Inflammatory macrophage (primary cell): ENCODE measurements around the gene ADD1.
"Not testable (repeated sequence)": the region's sequence is repeated elsewhere in the genome, so short reads cannot be mapped to it uniquely, and the experiment has no call there.

Source experiments
- DNase-seq, 2 donors: peaks; one replicate each; pipeline ENCODE4 v3.0.0-alpha.2; 2020 to 2022

The ADD1 gene

DNA sequence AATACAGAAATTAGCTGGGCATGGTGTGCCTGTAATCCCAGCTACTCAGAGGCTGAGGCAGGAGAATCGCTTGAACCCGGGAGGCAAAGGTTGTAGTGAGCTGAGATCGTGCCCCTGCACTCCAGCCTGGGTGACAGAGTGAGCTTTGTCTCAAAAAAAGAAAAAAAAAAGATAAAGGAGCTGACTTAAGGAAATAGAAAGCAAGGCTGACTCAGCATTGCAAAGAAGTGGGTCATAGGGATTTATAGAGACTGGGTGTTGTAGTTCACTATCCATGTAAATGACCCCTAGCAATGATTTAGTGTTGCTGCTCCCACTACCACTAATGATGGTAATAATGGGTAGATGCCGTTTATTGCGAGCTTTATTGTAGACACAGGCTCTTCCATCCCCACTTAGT is 47.6 kb downstream of the ADD1 start:
- DNase-seq = no peak

DNA sequence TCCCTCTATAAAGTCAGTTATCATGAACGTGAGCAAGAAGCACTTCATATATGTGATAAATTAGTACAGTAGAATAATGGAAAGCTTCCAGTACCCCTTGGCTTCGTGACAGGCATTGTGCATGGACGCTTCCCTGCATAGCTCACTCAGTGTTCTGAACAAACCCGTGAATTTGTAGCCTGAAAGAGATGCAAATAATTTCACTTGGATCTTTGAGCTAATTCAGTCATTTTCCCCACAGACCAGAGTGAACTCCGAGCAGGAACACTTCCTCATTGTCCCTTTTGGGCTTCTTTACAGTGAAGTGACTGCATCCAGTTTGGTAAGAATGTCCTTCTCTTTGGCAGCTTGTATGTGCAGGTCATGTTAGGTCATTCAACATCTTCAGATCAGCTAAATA is 50.1 kb downstream of the ADD1 start:
- peak in 1 of 2 donors; percentile 18 for DNase-seq

- no peak for DNase-seq
Observed at GRCh38 chr4:2898001-2898400, 54.4 kb downstream of the ADD1 start.

DNA sequence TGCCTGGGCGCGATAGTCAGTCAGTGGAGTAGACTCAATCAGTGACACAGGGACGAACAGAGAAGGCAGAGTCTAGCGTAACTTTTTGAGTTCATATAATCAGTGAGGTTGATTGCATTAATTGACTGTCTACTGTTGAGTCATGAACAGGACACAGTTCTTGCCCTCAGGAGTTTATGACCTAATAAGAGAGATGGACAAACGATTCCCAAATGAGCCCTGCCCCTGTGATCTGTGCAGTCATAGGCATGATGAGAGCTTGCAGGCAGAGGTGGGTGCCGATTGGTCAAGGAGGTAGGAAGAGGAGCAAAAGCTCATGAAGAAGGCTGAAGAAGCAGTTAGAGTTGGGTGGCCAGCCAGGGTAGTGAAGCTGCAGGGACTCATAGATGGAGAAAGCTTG is 57.1 kb downstream of the ADD1 start:
- DNase-seq = no peak

DNA sequence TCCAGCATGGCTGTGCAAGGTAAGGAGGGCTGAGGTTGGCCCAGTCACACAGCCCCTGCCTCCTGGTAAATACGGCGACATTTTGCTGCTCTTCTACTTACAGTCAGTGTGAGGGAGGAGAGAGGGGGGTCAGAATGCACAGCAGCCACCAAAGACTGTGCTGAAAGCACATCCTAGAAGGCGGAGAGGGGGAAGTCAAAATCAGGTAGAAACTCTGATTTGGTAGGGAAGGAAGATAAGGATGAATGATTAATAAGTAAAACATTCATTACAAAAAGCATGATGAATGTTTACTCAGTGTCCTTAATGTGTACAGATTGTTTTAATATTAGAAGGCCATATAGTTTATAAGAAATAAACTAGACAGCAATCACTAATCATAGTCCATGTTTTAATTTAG is 57.5 kb downstream of the ADD1 start:
- no peak for DNase-seq

GRCh38 chr4:2902126-2902525 is 58.5 kb downstream of the ADD1 start:
- DNase-seq = no peak

- DNase-seq = no peak
Observed at GRCh38 chr4:2905544-2905943, 61.9 kb downstream of the ADD1 start.

- no peak for DNase-seq
Observed at GRCh38 chr4:2906218-2906617, 62.6 kb downstream of the ADD1 start.

DNA sequence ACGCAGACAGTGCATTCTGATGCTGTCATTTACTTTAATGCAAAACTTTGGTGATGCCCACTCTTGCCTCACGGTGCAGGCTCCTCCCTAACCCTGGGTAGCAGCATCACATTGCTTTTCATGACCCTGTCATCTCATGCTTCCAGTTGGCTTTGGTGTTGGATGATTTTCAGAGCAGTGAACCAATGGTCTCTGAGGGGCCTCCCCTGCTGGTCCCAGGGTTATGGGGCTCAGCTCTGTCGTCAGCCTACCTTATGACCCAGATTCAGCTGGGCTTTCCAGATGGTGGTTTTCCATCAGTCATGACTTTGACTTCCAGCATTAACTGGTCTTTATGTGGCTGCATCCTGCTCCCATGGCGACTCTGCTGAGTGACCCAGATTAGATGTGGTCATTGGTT is 63.6 kb downstream of the ADD1 start:
- no peak for DNase-seq

GRCh38 chr4:2907706-2908293 is 64.2 kb downstream of the ADD1 start:
- DNase-seq = no peak

- DNase-seq = no peak
Observed at GRCh38 chr4:2908686-2909085, 65.0 kb downstream of the ADD1 start.

DNA sequence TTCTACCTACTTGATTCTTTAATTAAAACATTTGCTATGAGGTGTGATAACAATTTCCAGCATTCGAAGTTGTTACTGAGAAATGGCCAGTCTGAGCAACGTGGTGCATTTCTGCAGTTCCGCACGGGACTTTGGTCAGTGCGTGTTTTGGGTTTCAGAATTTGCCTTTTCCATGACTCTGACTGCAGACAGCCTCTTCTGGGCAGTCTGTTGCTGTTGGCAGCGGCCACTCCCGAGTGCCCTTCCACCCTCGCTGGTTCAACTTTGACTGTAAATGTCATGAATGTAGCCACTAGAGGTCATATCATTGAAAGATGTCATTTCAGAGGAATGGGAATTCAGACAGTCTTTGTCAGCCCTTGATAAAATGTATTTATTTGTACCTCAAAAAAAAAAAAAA is 65.9 kb downstream of the ADD1 start:
- DNase-seq = no peak

- no peak for DNase-seq
Observed at GRCh38 chr4:2910409-2910808, 66.8 kb downstream of the ADD1 start.

- DNase-seq = no peak
Observed at GRCh38 chr4:2911868-2912267, 68.2 kb downstream of the ADD1 start.

DNA sequence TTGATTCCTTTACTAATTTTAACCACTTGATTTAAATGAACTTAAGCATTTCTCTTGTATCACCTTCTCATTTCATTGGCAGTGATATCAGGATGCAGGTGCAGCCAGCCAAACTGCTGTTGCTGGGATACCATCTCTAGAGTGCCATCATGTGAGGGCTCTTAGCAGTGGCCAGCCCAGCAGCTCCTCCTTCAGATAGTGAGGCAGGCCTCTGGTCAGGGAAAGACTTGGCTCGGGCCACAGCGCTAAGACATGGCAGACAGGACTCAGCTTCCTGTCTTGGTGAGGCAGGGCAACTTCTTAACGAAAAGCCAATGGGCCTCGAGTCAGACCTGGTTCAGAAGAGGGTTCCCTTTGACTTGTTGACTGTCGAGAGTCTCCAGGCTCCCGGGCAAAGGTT is 69.5 kb downstream of the ADD1 start:
- DNase-seq = no peak

DNA sequence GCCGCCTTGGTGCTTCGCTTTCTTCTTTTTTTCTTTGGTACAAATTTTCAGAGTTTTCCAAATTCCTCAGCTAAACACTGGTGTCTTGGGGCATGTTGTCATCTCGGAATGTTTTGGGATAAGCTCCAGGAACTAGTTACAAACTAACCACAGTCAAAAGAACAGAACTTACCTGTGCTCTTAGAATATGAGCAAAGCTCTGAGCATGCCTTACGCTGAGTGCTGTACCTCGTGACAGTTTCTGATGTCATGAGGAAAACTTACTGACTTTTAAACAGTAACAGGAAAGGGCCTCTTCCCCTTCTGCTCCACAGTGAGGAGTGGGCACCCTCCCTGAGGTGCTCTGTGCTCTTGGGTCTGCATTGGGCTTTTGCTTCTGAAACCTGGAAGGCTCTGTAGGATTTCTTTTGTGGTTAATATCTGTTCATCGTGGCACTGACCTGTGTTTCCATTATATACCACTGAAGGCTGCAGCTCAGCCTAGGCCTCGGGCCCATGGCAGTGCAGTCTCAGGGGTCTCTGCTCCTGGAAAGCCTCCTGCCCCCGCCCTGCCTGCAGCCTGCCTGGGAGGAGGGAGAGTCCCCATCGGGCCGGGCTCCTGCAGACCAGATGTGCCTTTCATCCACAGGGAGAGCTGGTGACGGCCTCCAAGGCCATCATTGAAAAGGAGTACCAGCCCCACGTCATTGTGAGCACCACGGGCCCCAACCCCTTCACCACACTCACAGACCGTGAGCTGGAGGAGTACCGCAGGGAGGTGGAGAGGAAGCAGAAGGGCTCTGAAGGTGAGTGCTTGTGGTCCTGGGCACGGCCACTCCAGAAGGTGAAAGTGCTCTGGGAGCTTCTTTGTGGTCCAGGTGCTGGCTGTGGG is 70.8 kb downstream of the ADD1 start:
- DNase-seq = no peak

- no peak for DNase-seq
Observed at GRCh38 chr4:2915789-2916188, 72.1 kb downstream of the ADD1 start.

DNA sequence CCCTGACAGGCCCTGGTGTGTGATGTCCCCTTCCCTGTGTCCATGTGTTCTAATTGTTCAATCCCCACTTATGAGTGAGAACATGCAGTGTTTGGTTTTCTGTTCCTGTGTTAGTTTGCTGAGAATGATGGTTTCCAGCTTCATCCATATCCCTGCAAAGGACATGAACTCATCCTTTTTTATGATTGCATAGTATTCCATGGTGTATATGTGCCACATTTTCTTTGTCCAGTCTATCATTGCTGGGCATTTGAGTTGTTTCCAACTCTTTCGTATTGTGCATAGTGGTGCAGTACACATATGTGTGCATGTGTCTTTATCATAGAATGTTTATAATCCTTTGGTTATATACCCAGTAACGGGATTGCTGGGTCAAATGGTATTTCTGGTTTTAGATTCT is 73.1 kb downstream of the ADD1 start:
- DNase-seq = not testable (repeated sequence)

DNA sequence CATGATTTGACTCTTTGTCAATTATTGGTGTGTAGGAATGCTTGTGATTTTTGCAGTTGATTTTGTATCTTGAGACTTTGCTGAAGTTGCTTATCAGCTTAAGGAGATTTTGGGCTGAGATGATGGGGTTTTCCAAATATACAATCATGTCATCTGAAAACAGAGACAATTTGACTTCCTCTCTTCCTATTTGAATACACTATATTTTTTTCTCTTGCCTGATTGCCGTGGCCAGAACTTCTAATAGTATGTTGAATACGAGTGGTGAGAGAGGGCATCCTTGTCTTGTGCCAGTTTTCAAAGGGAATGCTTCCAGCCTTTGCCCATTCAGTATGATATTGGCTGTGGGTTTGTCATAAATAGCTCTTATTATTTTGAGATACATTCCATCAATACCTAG is 74.7 kb downstream of the ADD1 start:
- not testable (repeated sequence) for DNase-seq

- DNase-seq = not testable (repeated sequence)
Observed at GRCh38 chr4:2918714-2919113, 75.1 kb downstream of the ADD1 start.

- DNase-seq = not testable (repeated sequence)
Observed at GRCh38 chr4:2922453-2923101, 78.9 kb downstream of the ADD1 start.

GRCh38 chr4:2923141-2923551 is 79.5 kb downstream of the ADD1 start:
- DNase-seq = peak in 1 of 2 donors; percentile 14

DNA sequence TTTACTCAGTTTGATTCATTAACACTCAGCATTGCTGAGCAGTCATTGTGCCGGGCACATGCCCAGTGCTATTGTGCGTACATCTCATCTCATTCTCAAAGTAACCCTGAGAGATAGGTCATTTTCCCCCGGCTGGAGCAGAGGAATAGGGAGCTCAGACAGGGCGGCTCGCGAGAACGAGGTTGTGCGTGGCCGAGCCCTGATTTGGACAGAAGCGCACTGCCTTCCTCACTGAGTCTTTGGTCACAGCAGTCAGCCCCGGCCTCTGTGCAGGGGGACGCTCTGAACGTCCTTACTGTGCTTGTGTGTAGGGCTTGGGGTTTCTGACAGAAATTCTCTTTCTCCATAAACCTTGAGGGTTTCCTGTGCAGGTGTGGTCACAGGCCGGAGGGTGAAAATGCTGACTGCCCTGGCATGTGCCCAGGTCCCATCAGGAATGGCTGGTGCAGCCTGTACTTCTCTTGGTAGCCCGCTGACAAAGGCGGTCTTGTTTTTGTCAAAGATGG is 80.1 kb downstream of the ADD1 start:
- DNase-seq = no peak

GRCh38 chr4:2924286-2924685 is 80.6 kb downstream of the ADD1 start:
- DNase-seq = no peak
